Mesenchymal stem cell (in vitro differentiated cells and primary cell): ENCODE data around the gene OSGIN1.

Experiments used
- DNase-seq: peaks from one replicate; pipeline ENCODE4 v3.0.0-alpha.2; 2013
- H2AFZ ChIP-seq: one replicate; pipeline ENCODE4 v1.6.1; 2013; ENCODE audit warnings: low read depth, mild to moderate bottlenecking, control low read depth, inconsistent platforms, low read length, moderate library complexity
- H2AK5ac ChIP-seq: 2 replicates; pipeline ENCODE4 v1.6.1; 2013; ENCODE audit warnings: low read length, moderate library complexity, mild to moderate bottlenecking, inconsistent platforms; ENCODE audit not compliant: severe bottlenecking
- H2BK120ac ChIP-seq: one replicate; pipeline ENCODE4 v1.6.1; 2013; ENCODE audit warnings: low read depth, mild to moderate bottlenecking, inconsistent platforms, low read length, moderate library complexity
- H2BK12ac ChIP-seq, 2 experiments: one replicate each; pipeline ENCODE4 v1.6.1; 2013; ENCODE audit warnings: inconsistent platforms in 2 of 2, low read length in 2 of 2, mild to moderate bottlenecking in 2 of 2, moderate library complexity in 2 of 2, control low read depth in 1 of 2
- H2BK15ac ChIP-seq: one replicate; pipeline ENCODE4 v1.6.1; 2013; ENCODE audit warnings: mild to moderate bottlenecking, low read depth, inconsistent platforms; ENCODE audit not compliant: poor library complexity, severe bottlenecking
- H2BK5ac ChIP-seq: 2 replicates; pipeline ENCODE4 v1.6.1; 2013; ENCODE audit warnings: low read depth, mild to moderate bottlenecking, low read length, control low read depth, inconsistent platforms; ENCODE audit not compliant: poor library complexity, severe bottlenecking
- H3K14ac ChIP-seq, 2 experiments: one replicate each; pipeline ENCODE4 v1.6.1; 2013; ENCODE audit warnings: inconsistent platforms in 2 of 2, low read length in 2 of 2, control low read depth in 1 of 2, mild to moderate bottlenecking in 1 of 2, moderate library complexity in 1 of 2
- H3K18ac ChIP-seq, 2 experiments: one replicate each; pipeline ENCODE4 v1.6.1; 2013; ENCODE audit warnings: inconsistent platforms in 2 of 2, low read length in 2 of 2, control low read depth in 1 of 2, low read depth in 1 of 2, mild to moderate bottlenecking in 1 of 2
- H3K23ac ChIP-seq, 2 experiments: one replicate each; pipeline ENCODE4 v1.6.1; 2013; ENCODE audit warnings: inconsistent platforms in 2 of 2, low read length in 2 of 2, mild to moderate bottlenecking in 2 of 2, moderate library complexity in 2 of 2, control low read depth in 1 of 2
- H3K27ac ChIP-seq: 2 replicates; pipeline ENCODE4 v1.5.1; 2013; ENCODE audit warnings: mild to moderate bottlenecking, moderate library complexity, low read length, control low read depth, inconsistent platforms; ENCODE audit not compliant: poor library complexity, severe bottlenecking
- H3K27me3 ChIP-seq, 2 experiments: 2 replicates each; pipeline versions ENCODE4 v1.6.1 to v1.7.0; 2013; ENCODE audit warnings: low read length in 2 of 2, mild to moderate bottlenecking in 2 of 2, moderate library complexity in 2 of 2, control low read depth in 1 of 2, inconsistent platforms in 1 of 2; ENCODE audit not compliant: control insufficient read depth in 1 of 2, insufficient read depth in 1 of 2
- H3K36me3 ChIP-seq, 2 experiments: 2 replicates each; pipeline versions ENCODE4 v1.6.1 to v1.7.0; 2013; ENCODE audit warnings: low read length in 2 of 2, control low read depth in 1 of 2, inconsistent platforms in 1 of 2, low read depth in 1 of 2, mild to moderate bottlenecking in 1 of 2; ENCODE audit not compliant: insufficient read depth in 2 of 2, control insufficient read depth in 1 of 2
- H3K4ac ChIP-seq, 2 experiments: one replicate each; pipeline ENCODE4 v1.6.1; 2013; ENCODE audit warnings: inconsistent platforms in 2 of 2, low read length in 2 of 2, mild to moderate bottlenecking in 2 of 2, moderate library complexity in 2 of 2, control low read depth in 1 of 2, low read depth in 1 of 2
- H3K4me1 ChIP-seq: 2 replicates; pipeline ENCODE4 v1.6.1; 2013; ENCODE audit warnings: low read depth, low read length, control low read depth; ENCODE audit not compliant: control insufficient read depth, insufficient read depth
- H3K4me2 ChIP-seq: 2 replicates; pipeline ENCODE4 v1.6.1; 2013; ENCODE audit warnings: low read length, mild to moderate bottlenecking, inconsistent platforms; ENCODE audit not compliant: poor library complexity, severe bottlenecking
- H3K4me3 ChIP-seq, 2 experiments: 2 replicates each; pipeline versions ENCODE4 v1.5.1 to v1.7.0; 2013; ENCODE audit warnings: low read length in 2 of 2, mild to moderate bottlenecking in 2 of 2, control low read depth in 1 of 2, low read depth in 1 of 2; ENCODE audit not compliant: insufficient read depth in 1 of 2
- H3K79me1 ChIP-seq: replicated peaks from 2 replicates; pipeline ENCODE4 v1.6.1; 2013; ENCODE audit warnings: mild to moderate bottlenecking, control low read depth, low read length, inconsistent platforms; ENCODE audit not compliant: poor library complexity, severe bottlenecking
- H3K9ac ChIP-seq: 2 replicates; pipeline ENCODE4 v1.7.0; 2013; ENCODE audit warnings: mild to moderate bottlenecking, low read length, moderate library complexity
- H3K9me3 ChIP-seq: 2 replicates; pipeline ENCODE4 v1.7.0; 2013; ENCODE audit warnings: mild to moderate bottlenecking, low read length; ENCODE audit not compliant: control insufficient read depth
- H4K8ac ChIP-seq: one replicate; pipeline ENCODE4 v1.6.1; 2013; ENCODE audit warnings: inconsistent platforms, mild to moderate bottlenecking, low read length, moderate library complexity
- H4K91ac ChIP-seq: one replicate; pipeline ENCODE4 v1.6.1; 2013; ENCODE audit warnings: mild to moderate bottlenecking, low read length, inconsistent platforms
- WGBS: methylation state at CpG from one replicate; pipeline ENCODE4 v1.1.7; 2013; ENCODE audit warnings: mixed read lengths; 5-methylcytosine and 5-hydroxymethylcytosine counted together

Gene OSGIN1

GRCh38 chr16:84009282-84009681 lies 56.2 kb downstream of the OSGIN1 start:
- 87% methylated on average over 6 of the region's 6 CpGs for WGBS
- Histone ChIP-seq H3K4me1 (no peaks in the 10 kb centered on the region), H3K27ac (no peak overlapping the region), H2AK5ac (no peak overlapping the region), H2BK120ac (no peak overlapping the region), H3K27me3 (peaks cover 25 to 52% of the 10 kb centered on the region in 2 experiments), H3K36me3 (no peaks in the 10 kb centered on the region), H3K4ac (no peak overlapping the region), H2BK12ac (no peak overlapping the region), H3K9ac (no peak overlapping the region), H3K4me2 (no peak overlapping the region), H4K91ac (no peak overlapping the region), H3K14ac (no peak overlapping the region), H3K18ac (no peak overlapping the region), H2BK5ac (no peak overlapping the region), H3K4me3 (no peak overlapping the region), H3K9me3 (no peaks in the 10 kb centered on the region), H3K79me1 (no peaks in the 10 kb centered on the region), H4K8ac (no peak overlapping the region), H3K23ac (no peak overlapping the region), H2BK15ac (no peak overlapping the region), H2AFZ (no peak overlapping the region)
- DNase-seq = no peak

- H3K23ac ChIP-seq = no peak overlapping the region
- no peaks in the 10 kb centered on the region for H3K9me3 ChIP-seq
- no peak overlapping the region for H2BK5ac ChIP-seq
- H3K14ac ChIP-seq = no peak overlapping the region
- no peak overlapping the region for H4K8ac ChIP-seq
- H3K9ac ChIP-seq = no peak overlapping the region
- no peak overlapping the region for H3K18ac ChIP-seq
- H3K27ac ChIP-seq = no peak overlapping the region
- no peaks in the 10 kb centered on the region for H3K36me3 ChIP-seq
- H3K27me3 ChIP-seq = peaks cover 0 to 41% of the 10 kb centered on the region in 2 experiments
- no peak overlapping the region for H3K4me2 ChIP-seq
- no peak overlapping the region for H3K4ac ChIP-seq
- H3K79me1 ChIP-seq = no peaks in the 10 kb centered on the region
- H2BK15ac ChIP-seq = no peak overlapping the region
- no peak overlapping the region for H2BK12ac ChIP-seq
- H2BK120ac ChIP-seq = no peak overlapping the region
- no peak overlapping the region for H2AFZ ChIP-seq
- WGBS = 13% methylated on average over 14 of the region's 14 CpGs
- H4K91ac ChIP-seq = no peak overlapping the region
- no peak overlapping the region for H3K4me3 ChIP-seq
- peak; percentile 61 for DNase-seq
- H2AK5ac ChIP-seq = no peak overlapping the region
- no peaks in the 10 kb centered on the region for H3K4me1 ChIP-seq
Observed at GRCh38 chr16:84013787-84014569, 60.9 kb downstream of the OSGIN1 start.

- Histone ChIP-seq H4K8ac (no peak overlapping the region), H3K4me2 (no peak overlapping the region), H2BK12ac (no peak overlapping the region), H2BK5ac (no peak overlapping the region), H2BK120ac (no peak overlapping the region), H3K4me1 (no peaks in the 10 kb centered on the region), H3K9ac (no peak overlapping the region), H3K27ac (no peak overlapping the region), H4K91ac (no peak overlapping the region), H3K23ac (no peak overlapping the region), H3K14ac (no peak overlapping the region), H3K4me3 (no peak overlapping the region), H3K9me3 (peaks cover 3% of the 10 kb centered on the region), H2AK5ac (no peak overlapping the region), H2BK15ac (no peak overlapping the region), H3K79me1 (no peaks in the 10 kb centered on the region), H3K36me3 (no peaks in the 10 kb centered on the region), H3K27me3 (peaks cover 0 to 36% of the 10 kb centered on the region in 2 experiments), H2AFZ (no peak overlapping the region), H3K4ac (no peak overlapping the region), H3K18ac (no peak overlapping the region)
- DNase-seq = no peak
- 79% methylated on average over 13 of the region's 14 CpGs for whole genome bisulfite sequencing
Observed at GRCh38 chr16:84014570-84015327, 61.7 kb downstream of the OSGIN1 start.

GRCh38 chr16:84015399-84015798 lies 62.4 kb downstream of the OSGIN1 start:
- Histone ChIP-seq H3K4me3 (no peak overlapping the region), H4K91ac (no peak overlapping the region), H3K79me1 (no peaks in the 10 kb centered on the region), H3K4ac (no peak overlapping the region), H3K18ac (no peak overlapping the region), H4K8ac (no peak overlapping the region), H3K14ac (no peak overlapping the region), H2AFZ (no peak overlapping the region), H3K36me3 (no peaks in the 10 kb centered on the region), H2BK15ac (no peak overlapping the region), H2BK12ac (no peak overlapping the region), H2BK120ac (no peak overlapping the region), H3K9me3 (peaks cover 4% of the 10 kb centered on the region), H3K27ac (no peak overlapping the region), H3K27me3 (peaks cover 0 to 36% of the 10 kb centered on the region in 2 experiments), H3K4me1 (no peaks in the 10 kb centered on the region), H2BK5ac (no peak overlapping the region), H3K23ac (no peak overlapping the region), H2AK5ac (no peak overlapping the region), H3K4me2 (no peak overlapping the region), H3K9ac (no peak overlapping the region)
- WGBS = 93% methylated on average over 12 of the region's 12 CpGs
- DNase-seq = no peak
